ENCODE data around the gene DDX42. TPM values are rescaled to one million over a fixed set of nuclear protein-coding genes. Genes with fewer than 3 reads are reported as not detected.

DDX42 gene
- total and polyA plus RNA-seq, 2 experiments from 2014 or later, result 57.8 to 101 TPM

GRCh38 chr17:63754046-63754445, 19.9 kb upstream of the DDX42 start:
- Mint-ChIP-seq H3K4me1 (no peaks in the 10 kb centered on the region), H3K9me3 (no peaks in the 10 kb centered on the region), H3K27ac (no peak overlapping the region), H3K27me3 (ENCODE audit: insufficient read depth, low read depth, poor library complexity) (no peaks in the 10 kb centered on the region), H3K36me3 (ENCODE audit: low read depth) (peaks cover 75% of the 10 kb centered on the region), H3K4me3 (no peak overlapping the region)
- Histone ChIP-seq H3K4me2 (no peak overlapping the region), H3K4me3 (no peak overlapping the region), H2AFZ (no peak overlapping the region), H3K27me3 (ENCODE audit: insufficient read depth) (no peaks in the 10 kb centered on the region), H3F3A (replicated peaks; ENCODE audit: low read depth) (peaks cover 9% of the 10 kb centered on the region; the same call in 1 of the 2 replicates), H3K79me2 (replicated peaks; ENCODE audit: insufficient read depth) (no peaks in the 10 kb centered on the region), H3K9me2 (ENCODE audit: insufficient read depth) (no peaks in the 10 kb centered on the region), H4K20me1 (replicated peaks; ENCODE audit: insufficient read depth) (no peaks in the 10 kb centered on the region), H3K36me3 (ENCODE audit: insufficient read depth) (peaks cover 63% of the 10 kb centered on the region), H3K27ac (ENCODE audit: low read depth) (no peak overlapping the region), H3K4me1 (ENCODE audit: insufficient read depth) (no peaks in the 10 kb centered on the region)
- no peak for TF ChIP-seq EZH2phosphoT487 (IDR thresholded peaks at IDR 0.05; ENCODE audit: unreplicated experiment)
- TF ChIP-seq CREB1 (CRISPR knock-in tag; IDR thresholded peaks at IDR 0.05; ENCODE audit: low read depth), result no peak
- TF ChIP-seq STAT1 (IDR thresholded peaks at IDR 0.05; ENCODE audit: unreplicated experiment), result no peak
- TF ChIP-seq POLR2AphosphoS5 (IDR thresholded peaks at IDR 0.05; ENCODE audit: low read depth), result no peak
- TF ChIP-seq, protein P1, sequence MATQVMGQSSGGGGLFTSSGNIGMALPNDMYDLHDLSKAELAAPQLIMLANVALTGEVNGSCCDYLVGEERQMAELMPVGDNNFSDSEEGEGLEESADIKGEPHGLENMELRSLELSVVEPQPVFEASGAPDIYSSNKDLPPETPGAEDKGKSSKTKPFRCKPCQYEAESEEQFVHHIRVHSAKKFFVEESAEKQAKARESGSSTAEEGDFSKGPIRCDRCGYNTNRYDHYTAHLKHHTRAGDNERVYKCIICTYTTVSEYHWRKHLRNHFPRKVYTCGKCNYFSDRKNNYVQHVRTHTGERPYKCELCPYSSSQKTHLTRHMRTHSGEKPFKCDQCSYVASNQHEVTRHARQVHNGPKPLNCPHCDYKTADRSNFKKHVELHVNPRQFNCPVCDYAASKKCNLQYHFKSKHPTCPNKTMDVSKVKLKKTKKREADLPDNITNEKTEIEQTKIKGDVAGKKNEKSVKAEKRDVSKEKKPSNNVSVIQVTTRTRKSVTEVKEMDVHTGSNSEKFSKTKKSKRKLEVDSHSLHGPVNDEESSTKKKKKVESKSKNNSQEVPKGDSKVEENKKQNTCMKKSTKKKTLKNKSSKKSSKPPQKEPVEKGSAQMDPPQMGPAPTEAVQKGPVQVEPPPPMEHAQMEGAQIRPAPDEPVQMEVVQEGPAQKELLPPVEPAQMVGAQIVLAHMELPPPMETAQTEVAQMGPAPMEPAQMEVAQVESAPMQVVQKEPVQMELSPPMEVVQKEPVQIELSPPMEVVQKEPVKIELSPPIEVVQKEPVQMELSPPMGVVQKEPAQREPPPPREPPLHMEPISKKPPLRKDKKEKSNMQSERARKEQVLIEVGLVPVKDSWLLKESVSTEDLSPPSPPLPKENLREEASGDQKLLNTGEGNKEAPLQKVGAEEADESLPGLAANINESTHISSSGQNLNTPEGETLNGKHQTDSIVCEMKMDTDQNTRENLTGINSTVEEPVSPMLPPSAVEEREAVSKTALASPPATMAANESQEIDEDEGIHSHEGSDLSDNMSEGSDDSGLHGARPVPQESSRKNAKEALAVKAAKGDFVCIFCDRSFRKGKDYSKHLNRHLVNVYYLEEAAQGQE (IDR thresholded peaks at IDR 0.05; ENCODE audit: unreplicated experiment), result no peak
- TF ChIP-seq ZNF114 (CRISPR knock-in tag; IDR thresholded peaks at IDR 0.05), result no peak
- TF ChIP-seq, protein P2, sequence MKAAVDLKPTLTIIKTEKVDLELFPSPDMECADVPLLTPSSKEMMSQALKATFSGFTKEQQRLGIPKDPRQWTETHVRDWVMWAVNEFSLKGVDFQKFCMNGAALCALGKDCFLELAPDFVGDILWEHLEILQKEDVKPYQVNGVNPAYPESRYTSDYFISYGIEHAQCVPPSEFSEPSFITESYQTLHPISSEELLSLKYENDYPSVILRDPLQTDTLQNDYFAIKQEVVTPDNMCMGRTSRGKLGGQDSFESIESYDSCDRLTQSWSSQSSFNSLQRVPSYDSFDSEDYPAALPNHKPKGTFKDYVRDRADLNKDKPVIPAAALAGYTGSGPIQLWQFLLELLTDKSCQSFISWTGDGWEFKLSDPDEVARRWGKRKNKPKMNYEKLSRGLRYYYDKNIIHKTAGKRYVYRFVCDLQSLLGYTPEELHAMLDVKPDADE (IDR thresholded peaks at IDR 0.05), result no peak
- TF ChIP-seq JUNB (IDR thresholded peaks at IDR 0.05; ENCODE audit: unreplicated experiment), result no peak
- TF ChIP-seq, protein P3, sequence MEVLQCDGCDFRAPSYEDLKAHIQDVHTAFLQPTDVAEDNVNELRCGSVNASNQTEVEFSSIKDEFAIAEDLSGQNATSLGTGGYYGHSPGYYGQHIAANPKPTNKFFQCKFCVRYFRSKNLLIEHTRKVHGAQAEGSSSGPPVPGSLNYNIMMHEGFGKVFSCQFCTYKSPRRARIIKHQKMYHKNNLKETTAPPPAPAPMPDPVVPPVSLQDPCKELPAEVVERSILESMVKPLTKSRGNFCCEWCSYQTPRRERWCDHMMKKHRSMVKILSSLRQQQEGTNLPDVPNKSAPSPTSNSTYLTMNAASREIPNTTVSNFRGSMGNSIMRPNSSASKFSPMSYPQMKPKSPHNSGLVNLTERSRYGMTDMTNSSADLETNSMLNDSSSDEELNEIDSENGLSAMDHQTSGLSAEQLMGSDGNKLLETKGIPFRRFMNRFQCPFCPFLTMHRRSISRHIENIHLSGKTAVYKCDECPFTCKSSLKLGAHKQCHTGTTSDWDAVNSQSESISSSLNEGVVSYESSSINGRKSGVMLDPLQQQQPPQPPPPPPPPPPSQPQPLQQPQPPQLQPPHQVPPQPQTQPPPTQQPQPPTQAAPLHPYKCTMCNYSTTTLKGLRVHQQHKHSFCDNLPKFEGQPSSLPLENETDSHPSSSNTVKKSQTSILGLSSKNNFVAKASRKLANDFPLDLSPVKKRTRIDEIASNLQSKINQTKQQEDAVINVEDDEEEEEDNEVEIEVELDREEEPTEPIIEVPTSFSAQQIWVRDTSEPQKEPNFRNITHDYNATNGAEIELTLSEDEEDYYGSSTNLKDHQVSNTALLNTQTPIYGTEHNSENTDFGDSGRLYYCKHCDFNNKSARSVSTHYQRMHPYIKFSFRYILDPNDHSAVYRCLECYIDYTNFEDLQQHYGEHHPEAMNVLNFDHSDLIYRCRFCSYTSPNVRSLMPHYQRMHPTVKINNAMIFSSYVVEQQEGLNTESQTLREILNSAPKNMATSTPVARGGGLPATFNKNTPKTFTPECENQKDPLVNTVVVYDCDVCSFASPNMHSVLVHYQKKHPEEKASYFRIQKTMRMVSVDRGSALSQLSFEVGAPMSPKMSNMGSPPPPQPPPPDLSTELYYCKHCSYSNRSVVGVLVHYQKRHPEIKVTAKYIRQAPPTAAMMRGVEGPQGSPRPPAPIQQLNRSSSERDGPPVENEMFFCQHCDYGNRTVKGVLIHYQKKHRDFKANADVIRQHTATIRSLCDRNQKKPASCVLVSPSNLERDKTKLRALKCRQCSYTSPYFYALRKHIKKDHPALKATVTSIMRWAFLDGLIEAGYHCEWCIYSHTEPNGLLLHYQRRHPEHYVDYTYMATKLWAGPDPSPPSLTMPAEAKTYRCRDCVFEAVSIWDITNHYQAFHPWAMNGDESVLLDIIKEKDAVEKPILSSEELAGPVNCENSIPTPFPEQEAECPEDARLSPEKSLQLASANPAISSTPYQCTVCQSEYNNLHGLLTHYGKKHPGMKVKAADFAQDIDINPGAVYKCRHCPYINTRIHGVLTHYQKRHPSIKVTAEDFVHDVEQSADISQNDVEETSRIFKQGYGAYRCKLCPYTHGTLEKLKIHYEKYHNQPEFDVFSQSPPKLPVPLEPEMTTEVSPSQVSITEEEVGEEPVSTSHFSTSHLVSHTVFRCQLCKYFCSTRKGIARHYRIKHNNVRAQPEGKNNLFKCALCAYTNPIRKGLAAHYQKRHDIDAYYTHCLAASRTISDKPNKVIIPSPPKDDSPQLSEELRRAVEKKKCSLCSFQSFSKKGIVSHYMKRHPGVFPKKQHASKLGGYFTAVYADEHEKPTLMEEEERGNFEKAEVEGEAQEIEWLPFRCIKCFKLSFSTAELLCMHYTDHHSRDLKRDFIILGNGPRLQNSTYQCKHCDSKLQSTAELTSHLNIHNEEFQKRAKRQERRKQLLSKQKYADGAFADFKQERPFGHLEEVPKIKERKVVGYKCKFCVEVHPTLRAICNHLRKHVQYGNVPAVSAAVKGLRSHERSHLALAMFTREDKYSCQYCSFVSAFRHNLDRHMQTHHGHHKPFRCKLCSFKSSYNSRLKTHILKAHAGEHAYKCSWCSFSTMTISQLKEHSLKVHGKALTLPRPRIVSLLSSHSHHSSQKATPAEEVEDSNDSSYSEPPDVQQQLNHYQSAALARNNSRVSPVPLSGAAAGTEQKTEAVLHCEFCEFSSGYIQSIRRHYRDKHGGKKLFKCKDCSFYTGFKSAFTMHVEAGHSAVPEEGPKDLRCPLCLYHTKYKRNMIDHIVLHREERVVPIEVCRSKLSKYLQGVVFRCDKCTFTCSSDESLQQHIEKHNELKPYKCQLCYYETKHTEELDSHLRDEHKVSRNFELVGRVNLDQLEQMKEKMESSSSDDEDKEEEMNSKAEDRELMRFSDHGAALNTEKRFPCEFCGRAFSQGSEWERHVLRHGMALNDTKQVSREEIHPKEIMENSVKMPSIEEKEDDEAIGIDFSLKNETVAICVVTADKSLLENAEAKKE (CRISPR knock-in tag; IDR thresholded peaks at IDR 0.05), result no peak
- TF ChIP-seq, protein P4, sequence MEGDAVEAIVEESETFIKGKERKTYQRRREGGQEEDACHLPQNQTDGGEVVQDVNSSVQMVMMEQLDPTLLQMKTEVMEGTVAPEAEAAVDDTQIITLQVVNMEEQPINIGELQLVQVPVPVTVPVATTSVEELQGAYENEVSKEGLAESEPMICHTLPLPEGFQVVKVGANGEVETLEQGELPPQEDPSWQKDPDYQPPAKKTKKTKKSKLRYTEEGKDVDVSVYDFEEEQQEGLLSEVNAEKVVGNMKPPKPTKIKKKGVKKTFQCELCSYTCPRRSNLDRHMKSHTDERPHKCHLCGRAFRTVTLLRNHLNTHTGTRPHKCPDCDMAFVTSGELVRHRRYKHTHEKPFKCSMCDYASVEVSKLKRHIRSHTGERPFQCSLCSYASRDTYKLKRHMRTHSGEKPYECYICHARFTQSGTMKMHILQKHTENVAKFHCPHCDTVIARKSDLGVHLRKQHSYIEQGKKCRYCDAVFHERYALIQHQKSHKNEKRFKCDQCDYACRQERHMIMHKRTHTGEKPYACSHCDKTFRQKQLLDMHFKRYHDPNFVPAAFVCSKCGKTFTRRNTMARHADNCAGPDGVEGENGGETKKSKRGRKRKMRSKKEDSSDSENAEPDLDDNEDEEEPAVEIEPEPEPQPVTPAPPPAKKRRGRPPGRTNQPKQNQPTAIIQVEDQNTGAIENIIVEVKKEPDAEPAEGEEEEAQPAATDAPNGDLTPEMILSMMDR (conservative IDR thresholded peaks at IDR 0.05; ENCODE audit: low read depth in 2 of 2), result no peak
- TF ChIP-seq ZNF331 (CRISPR knock-in tag; IDR thresholded peaks at IDR 0.05; ENCODE audit: low read depth), result no peak
- TF ChIP-seq EZH2 (IDR thresholded peaks at IDR 0.05; ENCODE audit: low read depth, unreplicated experiment), result no peak
- TF ChIP-seq NANOG (IDR thresholded peaks at IDR 0.05; ENCODE audit: borderline replicate concordance), result no peak
- DNase-seq (ENCODE audit: low spot score) (no peak), ATAC-seq (no peak)
